Measurements from ENCODE around the gene FBXL13.

FBXL13 gene

DNA sequence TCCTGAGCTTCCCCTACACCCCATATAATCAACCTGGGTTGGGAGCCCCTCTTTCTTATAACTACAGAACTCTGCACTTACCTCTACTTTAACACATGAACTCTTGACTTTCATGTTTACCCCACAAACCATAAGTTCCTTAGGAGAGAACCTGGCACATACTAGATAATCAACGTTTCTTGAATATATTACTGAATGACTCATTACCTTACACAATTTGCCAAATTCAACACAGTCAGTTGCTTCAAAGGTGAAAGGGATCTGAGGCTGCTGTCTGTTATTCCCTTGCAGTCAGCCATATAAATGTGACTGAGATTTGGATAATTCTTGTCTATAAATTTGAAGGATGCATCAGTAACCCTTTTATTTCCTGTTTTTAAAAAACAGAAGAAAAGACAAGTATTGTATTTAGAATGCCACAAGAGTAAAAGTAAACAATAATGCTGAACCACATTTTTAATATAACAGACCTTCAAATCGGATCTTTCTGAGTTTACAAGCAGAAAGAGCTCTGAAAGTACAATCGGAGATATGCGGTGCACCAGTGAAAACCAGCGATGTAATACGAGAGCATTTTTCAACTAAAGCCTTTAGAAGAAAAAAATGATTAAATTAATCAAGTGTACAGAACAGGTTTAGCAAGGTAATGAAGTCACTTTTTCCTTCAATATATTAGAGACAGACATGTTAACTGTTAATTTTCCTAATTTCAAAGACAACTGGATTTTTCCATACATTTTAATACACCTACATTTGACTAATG lies 191.3 kb downstream of the FBXL13 start:
- Histone ChIP-seq H3K27ac (ENCODE audit: low read length) (no peak overlapping the region), H3K9me3 (ENCODE audit: control insufficient read depth in 2 of 2, low read length in 2 of 2) (no peaks in the 10 kb centered on the region), H3K9ac (ENCODE audit: low read length in 2 of 2) (no peak overlapping the region), H3K27me3 (ENCODE audit: control insufficient read depth in 1 of 2, insufficient read depth in 2 of 2, low read length in 2 of 2) (no peaks in the 10 kb centered on the region), H3K4me1 (ENCODE audit: control insufficient read depth, insufficient read depth, low read length) (no peaks in the 10 kb centered on the region), H3K4me3 (ENCODE audit: low read length in 2 of 2) (no peak overlapping the region), H3K36me3 (ENCODE audit: control insufficient read depth in 2 of 2, insufficient read depth in 2 of 2, low read length in 2 of 2) (no peaks in the 10 kb centered on the region)

DNA sequence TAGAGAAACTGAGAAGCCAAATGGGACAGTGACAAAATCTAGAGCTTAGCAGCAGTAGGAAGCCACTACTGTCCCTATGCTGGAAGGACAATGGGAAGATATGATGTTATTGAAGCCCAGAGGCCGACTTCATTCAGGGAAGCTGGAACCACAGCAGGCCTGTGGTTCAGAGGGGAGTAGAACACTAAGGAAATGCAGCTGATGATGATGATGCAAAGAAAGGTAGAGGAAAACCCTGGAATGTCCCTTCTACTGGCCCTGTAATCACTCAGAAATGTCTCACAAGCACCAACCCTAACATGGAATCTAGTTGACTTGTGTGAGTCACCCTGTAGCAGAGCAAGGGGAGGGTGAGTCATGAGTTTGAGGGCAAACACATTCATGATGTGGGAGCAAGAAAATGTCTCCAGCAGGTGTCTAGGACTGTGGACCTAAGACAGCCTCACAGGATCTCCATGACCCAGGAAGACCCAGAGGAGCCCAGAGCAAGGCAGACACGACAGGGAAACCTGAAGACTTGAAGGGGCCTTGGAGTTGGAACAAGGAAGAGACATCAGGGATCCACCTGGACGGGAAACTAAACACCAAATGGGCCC lies 198.8 kb downstream of the FBXL13 start:
- no peaks in the 10 kb centered on the region for H3K36me3 ChIP-seq (ENCODE audit: control insufficient read depth in 2 of 2, insufficient read depth in 2 of 2, low read length in 2 of 2)
- H3K4me1 ChIP-seq (ENCODE audit: control insufficient read depth, insufficient read depth, low read length), result no peaks in the 10 kb centered on the region
- no peaks in the 10 kb centered on the region for H3K9me3 ChIP-seq (ENCODE audit: control insufficient read depth in 2 of 2, low read length in 2 of 2)
- H3K27me3 ChIP-seq (ENCODE audit: control insufficient read depth in 1 of 2, insufficient read depth in 2 of 2, low read length in 2 of 2), result no peaks in the 10 kb centered on the region
- no peak overlapping the region for H3K4me3 ChIP-seq (ENCODE audit: low read length in 2 of 2)
- no peak overlapping the region for H3K27ac ChIP-seq (ENCODE audit: low read length)
- no peak overlapping the region for H3K9ac ChIP-seq (ENCODE audit: low read length in 2 of 2)

DNA sequence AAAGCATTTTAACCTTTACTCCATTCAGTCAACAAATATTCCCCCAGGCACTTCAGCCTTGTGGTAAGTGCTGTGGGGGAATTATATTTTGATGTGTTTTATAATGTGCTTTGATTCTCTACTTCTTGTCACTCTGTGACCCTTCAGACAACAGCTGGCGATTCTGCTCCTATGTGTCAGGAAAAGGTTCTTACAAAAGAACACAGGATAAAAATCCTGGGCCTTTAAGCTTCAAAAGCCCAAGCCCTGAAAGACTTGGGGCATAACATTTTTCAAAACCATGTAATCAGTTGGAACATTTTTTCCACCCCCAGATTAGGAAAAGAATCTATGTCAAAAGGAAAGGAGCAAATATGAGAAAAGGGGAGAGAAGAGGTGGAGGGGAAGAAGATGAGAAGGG lies 199.6 kb downstream of the FBXL13 start:
- Histone ChIP-seq H3K4me3 (ENCODE audit: low read length in 2 of 2) (no peak overlapping the region), H3K27ac (ENCODE audit: low read length) (no peak overlapping the region), H3K36me3 (ENCODE audit: control insufficient read depth in 2 of 2, insufficient read depth in 2 of 2, low read length in 2 of 2) (no peaks in the 10 kb centered on the region), H3K4me1 (ENCODE audit: control insufficient read depth, insufficient read depth, low read length) (no peaks in the 10 kb centered on the region), H3K27me3 (ENCODE audit: control insufficient read depth in 1 of 2, insufficient read depth in 2 of 2, low read length in 2 of 2) (no peaks in the 10 kb centered on the region), H3K9ac (ENCODE audit: low read length in 2 of 2) (no peak overlapping the region), H3K9me3 (ENCODE audit: control insufficient read depth in 2 of 2, low read length in 2 of 2) (no peaks in the 10 kb centered on the region)

DNA sequence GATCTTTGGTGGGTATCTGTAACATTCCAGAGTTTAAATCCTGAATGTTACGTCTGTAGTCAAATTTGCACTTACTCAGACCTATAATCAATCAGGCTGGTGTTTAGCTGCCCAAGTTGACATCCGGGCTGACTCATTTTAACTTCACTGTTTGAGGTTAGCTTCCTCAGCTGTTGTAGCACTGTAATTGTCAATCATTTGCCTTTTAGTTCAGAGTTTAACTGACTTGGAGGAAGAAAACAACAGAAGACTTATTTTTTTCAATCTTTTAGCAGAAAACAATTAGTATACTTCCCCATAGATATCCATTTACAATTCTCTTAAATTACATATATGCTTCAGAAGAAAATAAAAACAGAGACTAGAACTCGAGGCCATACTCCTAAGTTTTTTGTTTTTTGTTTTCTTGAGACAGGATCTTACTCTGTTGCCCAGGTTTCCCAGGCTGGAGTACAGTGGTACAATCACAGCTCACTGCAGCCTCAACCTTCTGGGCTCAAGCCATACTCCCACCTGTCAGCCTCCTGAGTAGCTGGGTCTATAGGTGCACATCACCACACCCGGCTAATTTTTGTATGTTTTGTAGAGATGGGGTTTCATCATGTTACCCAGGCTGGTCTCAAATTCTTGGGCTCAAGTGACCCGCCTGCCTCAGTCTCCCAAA lies 200.3 kb downstream of the FBXL13 start:
- no peak overlapping the region for H3K27ac ChIP-seq (ENCODE audit: low read length)
- H3K4me3 ChIP-seq (ENCODE audit: low read length in 2 of 2), result no peak overlapping the region
- no peaks in the 10 kb centered on the region for H3K4me1 ChIP-seq (ENCODE audit: control insufficient read depth, insufficient read depth, low read length)
- no peaks in the 10 kb centered on the region for H3K27me3 ChIP-seq (ENCODE audit: control insufficient read depth in 1 of 2, insufficient read depth in 2 of 2, low read length in 2 of 2)
- H3K9me3 ChIP-seq (ENCODE audit: control insufficient read depth in 2 of 2, low read length in 2 of 2), result no peaks in the 10 kb centered on the region
- H3K9ac ChIP-seq (ENCODE audit: low read length in 2 of 2), result no peak overlapping the region
- no peaks in the 10 kb centered on the region for H3K36me3 ChIP-seq (ENCODE audit: control insufficient read depth in 2 of 2, insufficient read depth in 2 of 2, low read length in 2 of 2)

DNA sequence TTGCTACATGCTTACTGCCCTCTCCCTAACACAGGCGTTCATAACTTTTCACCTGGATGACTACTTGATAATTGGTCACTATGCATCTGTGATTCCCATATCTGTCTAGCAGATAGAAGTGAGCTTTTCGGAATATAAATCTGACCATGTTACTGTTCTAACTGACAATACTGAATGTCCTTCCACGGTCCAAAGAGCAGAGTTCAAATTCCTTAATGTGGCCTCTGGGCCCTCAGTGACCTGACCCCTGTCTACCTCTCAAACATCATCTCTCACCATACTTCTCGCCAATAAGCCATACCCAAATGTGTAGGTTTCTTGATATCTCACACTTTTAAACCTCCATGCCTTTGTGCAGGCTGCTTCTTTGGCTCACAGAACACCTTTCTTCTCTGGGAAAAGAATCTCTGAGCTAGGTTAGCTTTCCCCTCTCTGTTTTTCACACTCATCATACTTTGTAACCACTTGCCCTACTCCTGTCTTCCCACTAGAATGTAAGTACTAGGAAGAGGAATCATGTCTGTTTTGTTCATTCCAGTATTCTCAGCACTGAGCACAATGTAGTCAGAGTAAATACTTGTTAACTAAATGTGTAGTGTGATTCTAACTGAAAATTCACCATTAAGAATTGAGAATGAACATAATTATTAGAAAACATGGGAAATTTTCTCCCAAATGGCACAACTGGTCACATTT lies 201.0 kb downstream of the FBXL13 start:
- no peaks in the 10 kb centered on the region for H3K36me3 ChIP-seq (ENCODE audit: control insufficient read depth in 2 of 2, insufficient read depth in 2 of 2, low read length in 2 of 2)
- no peak overlapping the region for H3K9ac ChIP-seq (ENCODE audit: low read length in 2 of 2)
- no peak overlapping the region for H3K4me3 ChIP-seq (ENCODE audit: low read length in 2 of 2)
- no peaks in the 10 kb centered on the region for H3K4me1 ChIP-seq (ENCODE audit: control insufficient read depth, insufficient read depth, low read length)
- no peaks in the 10 kb centered on the region for H3K9me3 ChIP-seq (ENCODE audit: control insufficient read depth in 2 of 2, low read length in 2 of 2)
- H3K27me3 ChIP-seq (ENCODE audit: control insufficient read depth in 1 of 2, insufficient read depth in 2 of 2, low read length in 2 of 2), result no peaks in the 10 kb centered on the region
- no peak overlapping the region for H3K27ac ChIP-seq (ENCODE audit: low read length)

DNA sequence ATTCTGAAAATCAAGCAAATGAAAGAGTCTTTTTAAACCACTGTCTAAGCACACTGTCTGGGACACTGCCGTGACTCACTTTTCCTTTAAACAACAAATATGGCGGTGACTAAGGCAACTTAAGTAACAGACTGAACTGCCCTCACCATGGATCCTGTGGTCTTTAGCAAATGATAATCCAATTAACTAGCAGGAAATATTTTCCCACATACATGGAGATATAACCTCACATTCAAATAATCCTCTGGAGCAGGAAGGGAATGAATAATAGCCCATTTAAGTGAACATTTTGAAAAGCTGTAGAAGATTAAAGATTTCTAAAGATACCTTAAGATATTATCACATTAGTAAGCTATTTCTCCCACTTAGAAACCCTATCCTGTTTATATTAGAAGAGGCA lies 202.1 kb downstream of the FBXL13 start:
- no peak overlapping the region for H3K27ac ChIP-seq (ENCODE audit: low read length)
- no peaks in the 10 kb centered on the region for H3K9me3 ChIP-seq (ENCODE audit: control insufficient read depth in 2 of 2, low read length in 2 of 2)
- H3K36me3 ChIP-seq (ENCODE audit: control insufficient read depth in 2 of 2, insufficient read depth in 2 of 2, low read length in 2 of 2), result no peaks in the 10 kb centered on the region

DNA sequence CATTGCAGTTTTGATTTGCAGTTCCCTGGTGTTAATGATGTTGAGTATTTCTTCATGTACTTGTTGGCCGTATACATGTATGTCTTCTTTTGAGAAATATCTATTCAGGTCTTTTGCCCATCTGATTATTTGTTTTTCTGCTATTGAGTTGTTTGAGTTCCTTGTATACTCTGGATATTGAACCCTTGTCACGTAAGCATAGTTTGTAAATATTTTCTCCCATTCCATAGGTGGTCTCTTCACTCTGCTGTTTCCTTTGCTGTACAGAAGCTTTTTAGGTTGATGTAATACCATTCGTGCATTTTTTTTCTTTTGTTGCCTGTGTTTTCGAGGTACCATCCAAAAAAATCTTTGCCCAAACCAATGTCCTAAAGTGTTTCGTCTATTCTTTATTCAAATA lies 205.4 kb downstream of the FBXL13 start:
- H3K27ac ChIP-seq (ENCODE audit: low read length), result no peak overlapping the region
- H3K9me3 ChIP-seq (ENCODE audit: control insufficient read depth in 2 of 2, low read length in 2 of 2), result no peaks in the 10 kb centered on the region
- no peak overlapping the region for H3K4me3 ChIP-seq (ENCODE audit: low read length in 2 of 2)
- H3K9ac ChIP-seq (ENCODE audit: low read length in 2 of 2), result no peak overlapping the region
- no peaks in the 10 kb centered on the region for H3K4me1 ChIP-seq (ENCODE audit: control insufficient read depth, insufficient read depth, low read length)
- no peaks in the 10 kb centered on the region for H3K27me3 ChIP-seq (ENCODE audit: control insufficient read depth in 1 of 2, insufficient read depth in 2 of 2, low read length in 2 of 2)
- no peaks in the 10 kb centered on the region for H3K36me3 ChIP-seq (ENCODE audit: control insufficient read depth in 2 of 2, insufficient read depth in 2 of 2, low read length in 2 of 2)

More for the DNA sequence above, 202.1 kb downstream of the FBXL13 start:
- H3K9ac ChIP-seq (ENCODE audit: low read length in 2 of 2), result no peak overlapping the region
- no peaks in the 10 kb centered on the region for H3K27me3 ChIP-seq (ENCODE audit: control insufficient read depth in 1 of 2, insufficient read depth in 2 of 2, low read length in 2 of 2)
- no peak overlapping the region for H3K4me3 ChIP-seq (ENCODE audit: low read length in 2 of 2)
- no peaks in the 10 kb centered on the region for H3K4me1 ChIP-seq (ENCODE audit: control insufficient read depth, insufficient read depth, low read length)

DNA sequence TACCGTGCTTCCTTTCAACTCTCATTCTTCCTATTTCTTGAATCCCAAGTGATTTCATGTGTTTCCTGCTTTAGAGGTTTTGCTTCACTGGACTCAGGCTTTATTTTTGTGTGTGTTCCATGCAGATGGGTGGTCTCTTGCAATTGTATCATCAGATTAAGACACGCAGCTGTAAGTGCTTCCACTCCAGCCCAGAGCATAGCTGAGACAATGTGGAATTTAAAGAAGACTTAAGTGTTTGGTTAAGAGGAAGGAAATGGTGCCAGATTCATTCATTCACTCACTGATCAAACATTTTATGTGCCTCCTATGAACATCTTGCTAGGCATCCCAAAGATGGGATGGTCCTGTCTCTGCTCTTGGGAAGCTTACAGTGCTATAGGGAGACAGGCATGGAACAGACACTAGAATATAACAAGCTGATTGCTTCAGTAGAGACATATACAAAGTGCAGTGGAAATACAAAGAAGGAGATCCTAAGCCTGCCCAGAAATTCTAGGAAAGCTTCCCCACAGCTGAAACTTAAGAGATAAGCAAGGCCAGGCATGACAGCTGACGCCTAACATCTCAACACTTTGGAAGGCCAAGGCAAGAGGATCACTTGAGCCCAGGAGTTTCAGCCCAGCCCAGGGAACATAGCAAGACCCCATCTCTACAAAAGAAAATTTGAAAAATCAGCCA lies 207.9 kb downstream of the FBXL13 start:
- Histone ChIP-seq H3K9ac (ENCODE audit: low read length in 2 of 2) (no peak overlapping the region), H3K36me3 (ENCODE audit: control insufficient read depth in 2 of 2, insufficient read depth in 2 of 2, low read length in 2 of 2) (no peaks in the 10 kb centered on the region), H3K4me3 (ENCODE audit: low read length in 2 of 2) (no peak overlapping the region), H3K27me3 (ENCODE audit: control insufficient read depth in 1 of 2, insufficient read depth in 2 of 2, low read length in 2 of 2) (no peaks in the 10 kb centered on the region), H3K4me1 (ENCODE audit: control insufficient read depth, insufficient read depth, low read length) (no peaks in the 10 kb centered on the region), H3K9me3 (ENCODE audit: control insufficient read depth in 2 of 2, low read length in 2 of 2) (no peaks in the 10 kb centered on the region), H3K27ac (ENCODE audit: low read length) (no peak overlapping the region)

DNA sequence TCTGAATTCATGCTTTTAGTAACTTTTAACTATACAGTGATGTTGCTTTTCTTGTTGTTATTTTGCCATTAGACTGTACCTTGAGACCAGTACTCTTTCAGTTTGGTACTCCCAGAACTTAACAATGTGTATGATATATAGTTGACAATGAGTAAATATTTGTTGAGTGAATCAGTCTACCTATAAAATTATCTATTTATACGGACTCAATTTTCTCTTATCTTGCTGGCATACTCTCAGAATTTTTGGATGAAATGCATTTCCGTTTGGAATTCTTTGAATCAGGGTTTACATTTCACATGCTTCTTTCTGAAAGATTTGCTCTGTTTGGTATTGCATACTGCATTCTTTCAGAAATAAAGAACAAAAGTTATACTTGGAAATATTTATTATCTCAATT lies 209.6 kb downstream of the FBXL13 start:
- Histone ChIP-seq H3K9me3 (ENCODE audit: control insufficient read depth in 2 of 2, low read length in 2 of 2) (no peaks in the 10 kb centered on the region), H3K27ac (ENCODE audit: low read length) (no peak overlapping the region), H3K36me3 (ENCODE audit: control insufficient read depth in 2 of 2, insufficient read depth in 2 of 2, low read length in 2 of 2) (no peaks in the 10 kb centered on the region), H3K27me3 (ENCODE audit: control insufficient read depth in 1 of 2, insufficient read depth in 2 of 2, low read length in 2 of 2) (no peaks in the 10 kb centered on the region), H3K9ac (ENCODE audit: low read length in 2 of 2) (no peak overlapping the region), H3K4me1 (ENCODE audit: control insufficient read depth, insufficient read depth, low read length) (peaks cover 2% of the 10 kb centered on the region), H3K4me3 (ENCODE audit: low read length in 2 of 2) (no peak overlapping the region)

DNA sequence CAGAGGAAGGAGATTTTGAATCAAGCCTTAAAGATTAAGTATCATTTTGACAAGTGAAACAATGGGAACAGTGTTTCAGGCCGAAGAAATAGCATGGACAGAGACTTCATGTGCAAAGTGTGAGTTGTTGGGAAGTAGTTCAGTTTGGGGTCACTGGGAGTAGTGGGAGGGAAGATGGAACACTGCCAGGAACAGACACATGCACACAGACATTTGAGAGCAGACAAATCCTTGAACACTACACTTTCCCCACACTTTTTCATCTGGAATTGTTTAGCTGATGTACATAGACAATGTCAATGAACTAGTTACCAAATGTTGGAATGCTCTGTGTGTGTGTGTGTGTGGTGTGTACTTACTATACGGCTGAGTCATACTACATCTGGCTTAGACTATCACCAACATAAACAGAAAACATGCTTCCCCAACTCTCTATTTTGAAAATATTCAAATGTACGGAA lies 214.2 kb downstream of the FBXL13 start:
- Histone ChIP-seq H3K4me3 (ENCODE audit: low read length in 2 of 2) (no peak overlapping the region), H3K27me3 (ENCODE audit: control insufficient read depth in 1 of 2, insufficient read depth in 2 of 2, low read length in 2 of 2) (no peaks in the 10 kb centered on the region), H3K4me1 (ENCODE audit: control insufficient read depth, insufficient read depth, low read length) (peaks cover 9% of the 10 kb centered on the region), H3K9ac (ENCODE audit: low read length in 2 of 2) (no peak overlapping the region), H3K27ac (ENCODE audit: low read length) (no peak overlapping the region), H3K9me3 (ENCODE audit: control insufficient read depth in 2 of 2, low read length in 2 of 2) (no peaks in the 10 kb centered on the region), H3K36me3 (ENCODE audit: control insufficient read depth in 2 of 2, insufficient read depth in 2 of 2, low read length in 2 of 2) (no peaks in the 10 kb centered on the region)
